ENCODE data around the gene PRKCH. TPM values are rescaled to one million over a fixed set of nuclear protein-coding genes. Genes with fewer than 3 reads are reported as not detected.

PRKCH gene
- total RNA-seq, 1 donor from 2014 or later: 43.0 TPM

DNA sequence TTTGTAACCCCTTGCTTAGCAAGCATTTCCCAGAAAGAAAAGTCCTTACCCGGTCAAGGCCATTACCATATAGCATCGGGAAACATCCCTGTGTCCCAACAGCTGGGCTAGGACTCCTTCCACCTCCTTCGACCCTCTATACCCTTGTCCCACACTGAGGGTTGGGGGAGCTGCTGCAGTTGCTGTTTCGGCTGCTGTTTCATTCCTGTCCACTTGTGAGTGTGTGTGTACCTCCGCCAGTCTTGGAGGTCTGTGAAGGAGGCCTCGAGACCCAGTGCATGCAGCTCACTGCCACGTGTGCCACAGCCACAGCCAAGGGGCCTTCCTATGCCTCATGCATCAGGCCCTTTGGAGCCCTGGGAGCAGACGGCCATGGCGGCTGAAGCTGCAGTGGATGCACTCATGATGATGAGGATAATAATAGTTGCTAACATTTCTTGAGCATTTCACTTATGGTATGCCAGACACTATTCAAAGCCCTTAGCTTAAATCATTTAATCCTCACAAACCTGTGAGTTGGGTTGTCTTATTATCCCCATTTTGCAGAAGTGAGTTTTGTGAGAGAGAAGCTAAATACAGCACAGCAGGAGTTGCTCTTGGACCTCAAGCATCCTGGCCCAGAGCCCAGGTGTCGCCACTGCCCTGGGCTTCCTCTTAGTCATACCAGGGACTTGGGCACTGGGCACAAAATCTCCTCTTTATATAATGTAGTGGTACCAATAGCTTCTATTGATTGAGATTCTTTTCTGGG lies 156.5 kb downstream of the PRKCH start:
- Histone ChIP-seq H3K4me3 (no peak overlapping the region), H3K27ac (peak overlapping the region; percentile 88), H3K36me3 (no peaks in the 10 kb centered on the region), H3K9me3 (no peaks in the 10 kb centered on the region), H3K27me3 (no peaks in the 10 kb centered on the region), H3K4me1 (peaks cover 53% of the 10 kb centered on the region)
- intact Hi-C loops (cut with DNase I): no loop called here
- no peak for TF ChIP-seq POLR2A (IDR thresholded peaks at IDR 0.05)
- TF ChIP-seq POLR2AphosphoS5 (IDR thresholded peaks at IDR 0.05; ENCODE audit: insufficient read depth in 1 of 2, low read depth in 1 of 2): peak; percentile 35
- peak in 1 of 2 donors; percentile 88 for DNase-seq (ENCODE audit: extremely low spot score in 2 of 2)

GRCh38 chr14:61478971-61479473 lies 157.6 kb downstream of the PRKCH start:
- no peaks in the 10 kb centered on the region for H3K27me3 ChIP-seq
- intact Hi-C loops (cut with DNase I): no loop called here
- peak in 1 of 2 donors; percentile 69 for DNase-seq (ENCODE audit: extremely low spot score in 2 of 2)
- no peak overlapping the region for H3K4me3 ChIP-seq
- no peaks in the 10 kb centered on the region for H3K36me3 ChIP-seq
- H3K27ac ChIP-seq: peak overlapping the region; percentile 88
- no peak for TF ChIP-seq POLR2A (IDR thresholded peaks at IDR 0.05)
- TF ChIP-seq POLR2AphosphoS5 (IDR thresholded peaks at IDR 0.05; ENCODE audit: insufficient read depth in 1 of 2, low read depth in 1 of 2): no peak
- TF ChIP-seq, protein P1, sequence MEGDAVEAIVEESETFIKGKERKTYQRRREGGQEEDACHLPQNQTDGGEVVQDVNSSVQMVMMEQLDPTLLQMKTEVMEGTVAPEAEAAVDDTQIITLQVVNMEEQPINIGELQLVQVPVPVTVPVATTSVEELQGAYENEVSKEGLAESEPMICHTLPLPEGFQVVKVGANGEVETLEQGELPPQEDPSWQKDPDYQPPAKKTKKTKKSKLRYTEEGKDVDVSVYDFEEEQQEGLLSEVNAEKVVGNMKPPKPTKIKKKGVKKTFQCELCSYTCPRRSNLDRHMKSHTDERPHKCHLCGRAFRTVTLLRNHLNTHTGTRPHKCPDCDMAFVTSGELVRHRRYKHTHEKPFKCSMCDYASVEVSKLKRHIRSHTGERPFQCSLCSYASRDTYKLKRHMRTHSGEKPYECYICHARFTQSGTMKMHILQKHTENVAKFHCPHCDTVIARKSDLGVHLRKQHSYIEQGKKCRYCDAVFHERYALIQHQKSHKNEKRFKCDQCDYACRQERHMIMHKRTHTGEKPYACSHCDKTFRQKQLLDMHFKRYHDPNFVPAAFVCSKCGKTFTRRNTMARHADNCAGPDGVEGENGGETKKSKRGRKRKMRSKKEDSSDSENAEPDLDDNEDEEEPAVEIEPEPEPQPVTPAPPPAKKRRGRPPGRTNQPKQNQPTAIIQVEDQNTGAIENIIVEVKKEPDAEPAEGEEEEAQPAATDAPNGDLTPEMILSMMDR (IDR thresholded peaks at IDR 0.05): no peak
- H3K4me1 ChIP-seq: peaks cover 49% of the 10 kb centered on the region
- H3K9me3 ChIP-seq: no peaks in the 10 kb centered on the region

DNA sequence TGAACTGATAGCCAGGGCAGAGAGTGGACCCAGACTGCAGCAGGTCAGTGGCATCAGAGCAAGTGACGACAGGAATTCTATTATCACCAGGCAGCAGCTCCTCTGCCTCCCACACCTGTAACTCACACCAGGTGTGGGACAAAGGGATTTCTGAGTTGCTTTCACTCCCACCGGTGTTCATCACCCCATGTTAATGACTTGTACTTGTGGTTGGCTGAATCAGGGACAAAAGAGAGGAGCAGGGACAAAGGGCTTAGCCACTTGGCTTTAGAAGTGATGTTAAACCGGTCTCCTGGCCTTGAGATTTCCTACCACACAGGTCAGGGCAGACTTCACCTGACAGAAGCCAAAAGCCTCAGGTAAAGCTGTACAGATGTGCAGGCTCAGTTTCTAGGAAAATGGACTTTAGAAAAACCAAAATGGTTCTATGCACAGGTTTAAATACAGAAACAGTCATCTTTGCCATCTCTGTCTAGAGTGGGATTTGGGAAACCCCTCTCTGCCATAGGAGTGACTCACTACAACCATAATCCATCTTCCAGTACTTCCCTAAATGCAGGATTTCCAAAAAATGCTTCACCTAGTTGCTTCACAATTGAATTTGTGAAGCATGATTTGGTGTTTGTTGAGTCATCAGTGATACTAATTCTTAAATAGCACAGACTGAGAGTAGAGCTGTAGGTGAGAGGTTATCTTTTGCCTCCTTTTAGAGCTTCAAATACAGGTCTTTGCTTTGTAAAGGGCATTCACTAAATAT lies 158.5 kb downstream of the PRKCH start:
- H3K36me3 ChIP-seq: no peaks in the 10 kb centered on the region
- intact Hi-C loops (cut with DNase I): no loop called here
- H3K27me3 ChIP-seq: no peaks in the 10 kb centered on the region
- peak in 1 of 2 donors; percentile 81 for DNase-seq (ENCODE audit: extremely low spot score in 2 of 2)
- TF ChIP-seq, protein P1 (IDR thresholded peaks at IDR 0.05): no peak
- no peaks in the 10 kb centered on the region for H3K9me3 ChIP-seq
- peak overlapping the region; percentile 88 for H3K27ac ChIP-seq
- H3K4me1 ChIP-seq: peaks cover 49% of the 10 kb centered on the region
- H3K4me3 ChIP-seq: no peak overlapping the region

GRCh38 chr14:61480704-61481285 lies 159.4 kb downstream of the PRKCH start:
- intact Hi-C loops (cut with DNase I): no loop called here
- Histone ChIP-seq H3K27me3 (no peaks in the 10 kb centered on the region), H3K9me3 (no peaks in the 10 kb centered on the region), H3K4me3 (no peak overlapping the region), H3K36me3 (no peaks in the 10 kb centered on the region), H3K27ac (no peak overlapping the region), H3K4me1 (peaks cover 49% of the 10 kb centered on the region)
- TF ChIP-seq POLR2A (IDR thresholded peaks at IDR 0.05) (no peak), POLR2AphosphoS5 (IDR thresholded peaks at IDR 0.05; ENCODE audit: insufficient read depth in 1 of 2, low read depth in 1 of 2) (no peak)
- TF ChIP-seq, protein P1 (IDR thresholded peaks at IDR 0.05): no peak
- DNase-seq (ENCODE audit: extremely low spot score in 2 of 2): peak in 1 of 2 donors; percentile 82

DNA sequence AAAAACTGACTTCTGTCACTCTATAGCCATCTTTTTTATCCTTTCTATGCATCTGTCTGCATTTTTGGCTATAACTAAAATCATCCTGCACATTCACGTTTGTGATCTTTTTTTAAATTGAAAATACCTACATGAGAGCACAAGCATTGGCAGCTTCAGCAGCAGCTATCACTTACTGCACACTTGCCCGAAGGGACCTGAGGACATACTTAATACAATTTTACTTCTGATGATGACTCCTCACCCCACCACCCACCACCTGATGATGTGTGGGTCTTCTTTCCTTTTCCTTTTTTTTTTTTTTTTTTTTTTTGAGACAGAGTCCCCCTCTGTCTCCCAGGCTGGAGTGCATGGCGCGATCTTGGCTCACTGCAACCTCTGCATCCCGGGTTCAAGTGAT lies 160.3 kb downstream of the PRKCH start:
- intact Hi-C loops (cut with DNase I): no loop called here
- peaks cover 42% of the 10 kb centered on the region for H3K4me1 ChIP-seq

More for the DNA sequence above, 160.3 kb downstream of the PRKCH start:
- H3K27me3 ChIP-seq: no peaks in the 10 kb centered on the region
- DNase-seq (ENCODE audit: extremely low spot score in 2 of 2): peak in 1 of 2 donors; percentile 56
- no peaks in the 10 kb centered on the region for H3K9me3 ChIP-seq
- TF ChIP-seq POLR2AphosphoS5 (IDR thresholded peaks at IDR 0.05; ENCODE audit: insufficient read depth in 1 of 2, low read depth in 1 of 2) (no peak), POLR2A (IDR thresholded peaks at IDR 0.05) (no peak)
- TF ChIP-seq, protein P1 (IDR thresholded peaks at IDR 0.05): no peak
- H3K27ac ChIP-seq: no peak overlapping the region
- H3K4me3 ChIP-seq: no peak overlapping the region
- no peaks in the 10 kb centered on the region for H3K36me3 ChIP-seq
